Panc1 (cell line): ENCODE results near the gene ANKRD29.

Experiments
- CTCF ChIP-seq: fragments of 450-650 bp; IDR thresholded peaks from 2 replicates; pipeline ENCODE4 v1.5.1; 2017; ENCODE audit warnings: mild to moderate bottlenecking
- REST ChIP-seq, 2 experiments: IDR thresholded peaks; 2 replicates each; pipeline ENCODE4 v1.6.1; 2011 to 2012; ENCODE audit warnings: low read depth in 2 of 2, control low read depth in 1 of 2, low read length in 1 of 2, mild to moderate bottlenecking in 1 of 2, moderate library complexity in 1 of 2; ENCODE audit not compliant: insufficient read depth in 1 of 2
- TCF7L2 ChIP-seq: IDR thresholded peaks from 2 replicates; pipeline ENCODE4 v1.6.1; 2011; ENCODE audit warnings: mild to moderate bottlenecking, low read depth, low read length, inconsistent platforms

- TF ChIP-seq CTCF (no peak), REST (IDR thresholded peaks at IDR 0.05; ENCODE audit: insufficient read depth in 1 of 2, low read depth in 2 of 2, low read length in 1 of 2) (no peak), TCF7L2 (no peak)
Measured at GRCh38 chr18:23645568-23646175, 17.0 kb downstream of the ANKRD29 start.
